ENCODE measurements around the gene PTPN1.
A peak's percentile ranks its signal among the peaks of the same experiment; 100 is the strongest.

PTPN1 gene

DNA sequence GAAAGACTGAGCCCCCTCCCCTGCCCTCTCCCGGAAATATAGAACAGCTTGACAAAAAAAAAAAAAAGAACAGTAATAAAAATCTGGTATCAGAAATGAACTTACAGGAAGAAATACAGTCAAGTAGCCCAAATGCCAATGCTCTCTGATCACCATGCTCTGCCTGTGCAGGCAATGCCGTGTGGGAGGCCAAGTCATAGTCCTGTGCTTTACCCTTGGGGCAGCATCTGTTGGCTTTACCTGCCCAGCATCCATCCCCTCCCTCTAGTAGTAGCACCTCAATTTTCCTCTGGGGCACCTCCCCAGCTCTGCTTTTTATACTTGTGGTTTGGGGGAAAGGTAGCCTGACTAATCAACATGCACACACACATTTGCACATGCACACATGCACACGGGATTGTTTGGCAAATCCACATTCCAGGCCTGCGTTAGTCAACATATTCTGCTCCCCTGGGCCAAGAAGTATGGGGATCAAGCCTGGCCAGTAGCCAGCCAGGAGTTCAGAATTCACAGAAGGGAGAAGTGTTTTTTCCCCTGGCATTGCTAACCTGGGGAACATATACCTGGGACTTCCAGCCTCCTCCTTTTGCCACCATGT lies 111.0 kb downstream of the PTPN1 start:
- Histone ChIP-seq H3K27me3 (no peaks in the 10 kb centered on the region), H3K4me1 (peaks cover 2% of the 10 kb centered on the region; the same call in 1 of the 2 replicates), H3K4me3 (ENCODE audit: low read depth, low read length) (no peak overlapping the region), H3K9me3 (no peaks in the 10 kb centered on the region; the same call in 1 of the 2 replicates), H3K36me3 (no peaks in the 10 kb centered on the region)
- TF ChIP-seq, protein P1, sequence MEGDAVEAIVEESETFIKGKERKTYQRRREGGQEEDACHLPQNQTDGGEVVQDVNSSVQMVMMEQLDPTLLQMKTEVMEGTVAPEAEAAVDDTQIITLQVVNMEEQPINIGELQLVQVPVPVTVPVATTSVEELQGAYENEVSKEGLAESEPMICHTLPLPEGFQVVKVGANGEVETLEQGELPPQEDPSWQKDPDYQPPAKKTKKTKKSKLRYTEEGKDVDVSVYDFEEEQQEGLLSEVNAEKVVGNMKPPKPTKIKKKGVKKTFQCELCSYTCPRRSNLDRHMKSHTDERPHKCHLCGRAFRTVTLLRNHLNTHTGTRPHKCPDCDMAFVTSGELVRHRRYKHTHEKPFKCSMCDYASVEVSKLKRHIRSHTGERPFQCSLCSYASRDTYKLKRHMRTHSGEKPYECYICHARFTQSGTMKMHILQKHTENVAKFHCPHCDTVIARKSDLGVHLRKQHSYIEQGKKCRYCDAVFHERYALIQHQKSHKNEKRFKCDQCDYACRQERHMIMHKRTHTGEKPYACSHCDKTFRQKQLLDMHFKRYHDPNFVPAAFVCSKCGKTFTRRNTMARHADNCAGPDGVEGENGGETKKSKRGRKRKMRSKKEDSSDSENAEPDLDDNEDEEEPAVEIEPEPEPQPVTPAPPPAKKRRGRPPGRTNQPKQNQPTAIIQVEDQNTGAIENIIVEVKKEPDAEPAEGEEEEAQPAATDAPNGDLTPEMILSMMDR (IDR thresholded peaks at IDR 0.05; ENCODE audit: low read depth, low read length): no peak
- no peak for DNase-seq

DNA sequence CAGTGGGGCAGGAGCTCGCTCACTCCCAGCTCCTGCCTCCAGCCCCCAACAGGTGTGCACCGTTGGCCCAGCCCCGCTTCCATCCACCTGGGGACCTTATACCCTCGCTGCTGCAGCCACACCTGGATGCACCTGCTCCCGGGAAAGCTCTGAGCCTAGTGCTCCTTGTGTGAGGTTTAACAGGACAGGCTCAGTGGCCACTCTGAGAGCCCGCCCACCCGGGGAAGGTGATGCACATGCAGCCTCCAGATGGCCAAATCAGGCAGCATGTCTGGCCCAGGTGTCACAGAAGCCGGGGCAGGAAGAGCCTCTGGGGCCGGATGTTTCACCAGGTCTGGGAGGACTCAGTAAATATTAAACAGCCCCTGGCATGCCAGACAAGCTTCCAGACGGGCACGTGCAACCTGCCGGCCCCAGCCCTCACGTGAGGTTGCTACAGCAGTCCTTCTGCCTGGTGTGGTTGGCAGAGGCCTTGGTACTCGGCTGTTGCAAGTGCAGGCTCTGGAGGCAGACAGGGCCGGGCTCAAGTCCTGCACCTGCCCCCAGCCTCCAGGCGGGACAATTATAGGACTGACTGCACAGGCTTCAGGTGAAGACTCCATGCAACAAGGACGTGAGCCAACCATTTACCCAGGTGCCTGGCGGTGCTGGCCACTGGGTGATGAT lies 114.3 kb downstream of the PTPN1 start:
- Histone ChIP-seq H3K36me3 (no peaks in the 10 kb centered on the region), H3K27me3 (no peaks in the 10 kb centered on the region), H3K4me3 (ENCODE audit: low read depth, low read length) (no peak overlapping the region), H3K9me3 (no peaks in the 10 kb centered on the region; the same call in 1 of the 2 replicates), H3K4me1 (peaks cover 20% of the 10 kb centered on the region)
- TF ChIP-seq, protein P1 (IDR thresholded peaks at IDR 0.05; ENCODE audit: low read depth, low read length): no peak
- DNase-seq: peak; percentile 45

DNA sequence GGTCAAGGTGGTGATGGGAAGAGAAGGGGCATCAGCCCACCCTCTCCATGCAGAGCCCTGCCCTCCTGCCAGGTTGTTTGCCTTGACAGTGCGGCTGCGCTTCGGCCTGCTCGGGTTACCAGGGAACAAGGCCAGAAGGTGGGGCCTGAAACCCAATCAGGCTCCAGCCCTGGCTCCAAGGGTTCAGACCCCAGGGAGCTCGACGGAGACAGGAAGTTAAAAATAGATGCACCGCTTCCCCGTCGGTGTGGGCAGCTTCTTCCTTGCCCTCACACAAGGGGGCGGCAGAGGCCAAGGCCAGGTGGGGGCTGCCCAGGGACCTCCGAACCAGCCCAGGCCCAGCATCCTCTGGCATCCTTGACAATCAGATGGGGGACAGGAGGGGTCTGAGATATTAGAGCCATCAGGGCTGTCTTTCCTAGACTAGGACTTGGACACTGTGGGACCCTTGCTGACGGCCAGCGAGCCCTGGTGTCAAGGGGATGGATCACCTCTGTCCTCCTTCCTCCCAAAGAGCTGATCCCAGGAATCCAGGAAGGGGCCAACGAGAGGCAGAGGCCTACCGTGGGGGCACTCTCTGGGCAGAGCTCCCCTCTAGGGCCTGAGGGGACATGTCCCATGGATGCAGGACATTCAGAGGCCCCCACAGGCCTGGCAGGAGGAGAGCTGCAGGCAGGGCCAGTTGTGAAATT lies 115.9 kb downstream of the PTPN1 start:
- Histone ChIP-seq H3K4me1 (peaks cover 22% of the 10 kb centered on the region), H3K4me3 (ENCODE audit: low read depth, low read length) (no peak overlapping the region), H3K36me3 (no peaks in the 10 kb centered on the region), H3K27me3 (no peaks in the 10 kb centered on the region), H3K9me3 (no peaks in the 10 kb centered on the region)
- TF ChIP-seq, protein P1 (IDR thresholded peaks at IDR 0.05; ENCODE audit: low read depth, low read length): peak; percentile 69
- DNase-seq: peak; percentile 65

DNA sequence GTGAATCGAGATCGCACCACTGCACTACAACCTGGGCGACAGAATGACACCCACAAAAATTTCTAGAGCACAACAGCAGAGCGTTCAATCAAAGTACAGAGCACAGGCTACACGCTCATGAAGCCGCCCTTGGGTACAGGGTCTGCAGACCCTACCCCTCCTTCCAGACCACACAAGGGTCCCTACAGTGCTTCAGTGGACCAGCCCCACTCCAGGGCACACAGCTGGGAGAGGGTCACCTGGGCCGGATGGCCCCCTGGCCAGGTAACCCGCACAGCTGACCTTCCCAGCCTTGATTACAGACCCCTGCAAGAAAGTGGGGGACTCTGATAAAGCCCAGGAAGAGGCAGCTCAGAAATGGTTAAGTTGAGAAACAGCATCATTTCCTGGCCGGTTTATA lies 117.6 kb downstream of the PTPN1 start:
- Histone ChIP-seq H3K9me3 (no peaks in the 10 kb centered on the region), H3K4me3 (ENCODE audit: low read depth, low read length) (no peak overlapping the region; the same call in 1 of the 2 replicates), H3K4me1 (peaks cover 22% of the 10 kb centered on the region), H3K36me3 (no peaks in the 10 kb centered on the region), H3K27me3 (no peaks in the 10 kb centered on the region)
- TF ChIP-seq, protein P1 (IDR thresholded peaks at IDR 0.05; ENCODE audit: low read depth, low read length): no peak
- no peak for DNase-seq

DNA sequence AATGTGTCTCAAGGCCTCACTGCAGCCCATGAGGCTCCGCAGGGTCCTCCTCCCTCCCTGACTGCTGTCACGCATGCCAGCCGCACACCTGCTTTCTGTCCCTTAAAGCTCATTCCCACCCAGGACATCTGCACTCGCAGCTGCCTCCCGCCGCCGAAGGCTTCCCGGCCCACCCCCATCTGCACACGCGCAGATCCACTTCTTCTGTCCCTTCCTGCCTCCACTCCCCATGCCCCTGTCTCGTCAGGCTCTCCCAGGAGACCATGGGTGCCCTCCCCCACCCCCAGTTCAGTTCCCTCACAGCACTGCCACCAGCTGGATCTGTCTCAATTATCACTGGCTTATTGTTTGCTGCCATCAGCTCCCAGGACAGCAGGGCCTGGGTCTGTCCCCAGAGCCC lies 118.1 kb downstream of the PTPN1 start:
- DNase-seq: peak; percentile 90
- Histone ChIP-seq H3K36me3 (no peaks in the 10 kb centered on the region), H3K9me3 (no peaks in the 10 kb centered on the region), H3K4me1 (peaks cover 22% of the 10 kb centered on the region), H3K27me3 (no peaks in the 10 kb centered on the region), H3K4me3 (ENCODE audit: low read depth, low read length) (peak overlapping the region; percentile 37)
- TF ChIP-seq, protein P1 (IDR thresholded peaks at IDR 0.05; ENCODE audit: low read depth, low read length): no peak
